ENCODE data around the gene ADCY7.

ADCY7 gene

GRCh38 chr16:50251375-50252081, 14.8 kb upstream of the ADCY7 start:
- DNase-seq = no peak

GRCh38 chr16:50252082-50252611, 14.2 kb upstream of the ADCY7 start:
- no peak for DNase-seq

GRCh38 chr16:50252874-50253513, 13.4 kb upstream of the ADCY7 start:
- no peak for DNase-seq

- DNase-seq = no peak
Observed at GRCh38 chr16:50253514-50253910, 12.8 kb upstream of the ADCY7 start.

- no peak for DNase-seq
Observed at GRCh38 chr16:50254072-50254471, 12.3 kb upstream of the ADCY7 start.

- no peak for DNase-seq
Observed at GRCh38 chr16:50255538-50255937, 10.8 kb upstream of the ADCY7 start.

- no peak for DNase-seq
Observed at GRCh38 chr16:50256604-50257003, 9.7 kb upstream of the ADCY7 start.

GRCh38 chr16:50257876-50258275, 8.5 kb upstream of the ADCY7 start:
- no peak for DNase-seq

- no peak for DNase-seq
Observed at GRCh38 chr16:50259334-50260205, 6.8 kb upstream of the ADCY7 start.

GRCh38 chr16:50260206-50261159, 5.9 kb upstream of the ADCY7 start:
- DNase-seq = no peak

- no peak for DNase-seq
Observed at GRCh38 chr16:50261160-50261706, 5.1 kb upstream of the ADCY7 start.

GRCh38 chr16:50261707-50262235, 4.6 kb upstream of the ADCY7 start:
- DNase-seq = no peak

- DNase-seq = no peak
Observed at GRCh38 chr16:50263060-50263909, 3.1 kb upstream of the ADCY7 start.

- no peak for DNase-seq
Observed at GRCh38 chr16:50263940-50264929, 2.1 kb upstream of the ADCY7 start.

- DNase-seq = no peak
Observed at GRCh38 chr16:50265260-50265659, 1.1 kb upstream of the ADCY7 start.

- no peak for DNase-seq
Observed at GRCh38 chr16:50265716-50266336, 525 bp upstream of the ADCY7 start.

GRCh38 chr16:50267151-50267631, 840 bp downstream of the ADCY7 start:
- DNase-seq = no peak

GRCh38 chr16:50267651-50268050, 1.3 kb downstream of the ADCY7 start:
- DNase-seq = no peak

- no peak for DNase-seq
Observed at GRCh38 chr16:50268352-50268751, 2.0 kb downstream of the ADCY7 start.
